ENCODE measurements around the gene TGFBR3. TPM values are rescaled to one million over a fixed set of nuclear protein-coding genes. Genes with fewer than 3 reads are reported as not detected.

The TGFBR3 gene
- total and polyA plus RNA-seq, 2 of the 13 experiments (the other 11 are each of a cell fraction or from before 2014, with no cell fraction given), result 76.5 to 195 TPM

DNA sequence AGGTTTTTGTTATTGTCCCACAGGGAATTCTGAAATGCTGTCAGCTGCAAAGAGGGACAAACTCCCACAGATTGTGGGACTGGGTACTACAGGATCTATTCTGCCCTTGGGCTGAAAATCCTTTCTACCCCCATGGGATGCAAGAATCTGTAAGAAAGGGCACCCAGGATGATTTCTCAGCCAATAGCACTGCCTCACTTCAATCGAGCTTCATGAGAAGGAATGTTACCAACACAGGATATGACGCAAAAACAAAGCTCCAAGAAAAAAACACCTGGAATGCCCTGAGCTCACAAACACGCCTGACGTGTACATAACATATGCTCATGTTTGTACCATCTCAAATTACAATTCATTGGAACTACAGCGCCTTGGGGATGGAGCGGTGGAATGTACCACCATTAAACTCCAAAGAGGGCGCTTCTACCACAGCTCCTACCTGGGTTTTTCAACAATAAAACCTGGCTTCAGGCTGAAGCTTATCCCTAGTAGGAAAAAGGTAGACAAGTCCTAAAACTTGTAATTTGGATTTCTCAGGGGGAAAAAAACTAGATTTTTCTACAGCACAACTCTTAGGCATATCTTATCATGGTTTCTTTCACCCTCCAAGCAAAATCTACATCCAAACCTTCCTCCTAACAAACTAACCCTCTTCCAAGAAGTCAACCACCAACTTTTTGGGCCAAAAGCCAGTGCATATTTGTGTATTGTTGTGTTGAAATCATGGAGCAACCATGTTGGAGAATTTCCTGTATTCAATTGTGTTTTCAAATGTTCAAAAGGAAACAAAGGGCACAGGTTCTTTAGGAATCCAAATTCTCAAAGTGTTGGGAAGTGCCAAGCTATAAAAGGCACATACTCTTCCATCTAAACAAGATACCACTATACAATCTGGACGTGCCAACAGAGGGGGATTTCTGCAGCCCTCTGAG lies 78.9 kb downstream of the TGFBR3 start (continued):
- TF ChIP-seq, protein P1, sequence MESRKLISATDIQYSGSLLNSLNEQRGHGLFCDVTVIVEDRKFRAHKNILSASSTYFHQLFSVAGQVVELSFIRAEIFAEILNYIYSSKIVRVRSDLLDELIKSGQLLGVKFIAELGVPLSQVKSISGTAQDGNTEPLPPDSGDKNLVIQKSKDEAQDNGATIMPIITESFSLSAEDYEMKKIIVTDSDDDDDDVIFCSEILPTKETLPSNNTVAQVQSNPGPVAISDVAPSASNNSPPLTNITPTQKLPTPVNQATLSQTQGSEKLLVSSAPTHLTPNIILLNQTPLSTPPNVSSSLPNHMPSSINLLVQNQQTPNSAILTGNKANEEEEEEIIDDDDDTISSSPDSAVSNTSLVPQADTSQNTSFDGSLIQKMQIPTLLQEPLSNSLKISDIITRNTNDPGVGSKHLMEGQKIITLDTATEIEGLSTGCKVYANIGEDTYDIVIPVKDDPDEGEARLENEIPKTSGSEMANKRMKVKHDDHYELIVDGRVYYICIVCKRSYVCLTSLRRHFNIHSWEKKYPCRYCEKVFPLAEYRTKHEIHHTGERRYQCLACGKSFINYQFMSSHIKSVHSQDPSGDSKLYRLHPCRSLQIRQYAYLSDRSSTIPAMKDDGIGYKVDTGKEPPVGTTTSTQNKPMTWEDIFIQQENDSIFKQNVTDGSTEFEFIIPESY (CRISPR knock-in tag; IDR thresholded peaks at IDR 0.05), result peak; percentile 92
- TF ChIP-seq SNRNP70 (IDR thresholded peaks at IDR 0.05; ENCODE audit: low read depth, low read length) (no peak), BRD4 (CRISPR knock-in tag; IDR thresholded peaks at IDR 0.05) (no peak), ARNT (IDR thresholded peaks at IDR 0.05) (no peak), ZNF451 (CRISPR knock-in tag; IDR thresholded peaks at IDR 0.05) (no peak), SMAD9 (CRISPR knock-in tag; IDR thresholded peaks at IDR 0.05) (no peak), SIX4 (CRISPR knock-in tag; IDR thresholded peaks at IDR 0.05) (peak; percentile 76; the same call in 1 of the 2 replicates), ZNF530 (CRISPR knock-in tag; IDR thresholded peaks at IDR 0.05; ENCODE audit: low read depth) (no peak), TARDBP (CRISPR knock-in tag; IDR thresholded peaks at IDR 0.05) (no peak)
- TF ChIP-seq, protein P2, sequence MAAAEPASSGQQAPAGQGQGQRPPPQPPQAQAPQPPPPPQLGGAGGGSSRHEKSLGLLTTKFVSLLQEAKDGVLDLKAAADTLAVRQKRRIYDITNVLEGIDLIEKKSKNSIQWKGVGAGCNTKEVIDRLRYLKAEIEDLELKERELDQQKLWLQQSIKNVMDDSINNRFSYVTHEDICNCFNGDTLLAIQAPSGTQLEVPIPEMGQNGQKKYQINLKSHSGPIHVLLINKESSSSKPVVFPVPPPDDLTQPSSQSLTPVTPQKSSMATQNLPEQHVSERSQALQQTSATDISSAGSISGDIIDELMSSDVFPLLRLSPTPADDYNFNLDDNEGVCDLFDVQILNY (CRISPR knock-in tag; conservative IDR thresholded peaks at IDR 0.05), result no peak
- TF ChIP-seq, protein P3, sequence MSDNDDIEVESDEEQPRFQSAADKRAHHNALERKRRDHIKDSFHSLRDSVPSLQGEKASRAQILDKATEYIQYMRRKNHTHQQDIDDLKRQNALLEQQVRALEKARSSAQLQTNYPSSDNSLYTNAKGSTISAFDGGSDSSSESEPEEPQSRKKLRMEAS (IDR thresholded peaks at IDR 0.05), result no peak
- TF ChIP-seq, protein P4, sequence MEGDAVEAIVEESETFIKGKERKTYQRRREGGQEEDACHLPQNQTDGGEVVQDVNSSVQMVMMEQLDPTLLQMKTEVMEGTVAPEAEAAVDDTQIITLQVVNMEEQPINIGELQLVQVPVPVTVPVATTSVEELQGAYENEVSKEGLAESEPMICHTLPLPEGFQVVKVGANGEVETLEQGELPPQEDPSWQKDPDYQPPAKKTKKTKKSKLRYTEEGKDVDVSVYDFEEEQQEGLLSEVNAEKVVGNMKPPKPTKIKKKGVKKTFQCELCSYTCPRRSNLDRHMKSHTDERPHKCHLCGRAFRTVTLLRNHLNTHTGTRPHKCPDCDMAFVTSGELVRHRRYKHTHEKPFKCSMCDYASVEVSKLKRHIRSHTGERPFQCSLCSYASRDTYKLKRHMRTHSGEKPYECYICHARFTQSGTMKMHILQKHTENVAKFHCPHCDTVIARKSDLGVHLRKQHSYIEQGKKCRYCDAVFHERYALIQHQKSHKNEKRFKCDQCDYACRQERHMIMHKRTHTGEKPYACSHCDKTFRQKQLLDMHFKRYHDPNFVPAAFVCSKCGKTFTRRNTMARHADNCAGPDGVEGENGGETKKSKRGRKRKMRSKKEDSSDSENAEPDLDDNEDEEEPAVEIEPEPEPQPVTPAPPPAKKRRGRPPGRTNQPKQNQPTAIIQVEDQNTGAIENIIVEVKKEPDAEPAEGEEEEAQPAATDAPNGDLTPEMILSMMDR (CRISPR knock-in tag; IDR thresholded peaks at IDR 0.05), result no peak
- TF ChIP-seq, protein P5, sequence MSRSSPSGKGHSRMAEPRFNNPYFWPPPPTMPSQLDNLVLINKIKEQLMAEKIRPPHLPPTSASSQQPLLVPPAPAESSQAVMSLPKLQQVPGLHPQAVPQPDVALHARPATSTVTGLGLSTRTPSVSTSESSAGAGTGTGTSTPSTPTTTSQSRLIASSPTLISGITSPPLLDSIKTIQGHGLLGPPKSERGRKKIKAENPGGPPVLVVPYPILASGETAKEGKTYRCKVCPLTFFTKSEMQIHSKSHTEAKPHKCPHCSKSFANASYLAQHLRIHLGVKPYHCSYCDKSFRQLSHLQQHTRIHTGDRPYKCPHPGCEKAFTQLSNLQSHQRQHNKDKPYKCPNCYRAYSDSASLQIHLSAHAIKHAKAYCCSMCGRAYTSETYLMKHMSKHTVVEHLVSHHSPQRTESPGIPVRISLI (CRISPR knock-in tag; IDR thresholded peaks at IDR 0.05; ENCODE audit: borderline replicate concordance), result peak; percentile 20; the same call in 1 of the 2 replicates
- TF ChIP-seq, protein P6, sequence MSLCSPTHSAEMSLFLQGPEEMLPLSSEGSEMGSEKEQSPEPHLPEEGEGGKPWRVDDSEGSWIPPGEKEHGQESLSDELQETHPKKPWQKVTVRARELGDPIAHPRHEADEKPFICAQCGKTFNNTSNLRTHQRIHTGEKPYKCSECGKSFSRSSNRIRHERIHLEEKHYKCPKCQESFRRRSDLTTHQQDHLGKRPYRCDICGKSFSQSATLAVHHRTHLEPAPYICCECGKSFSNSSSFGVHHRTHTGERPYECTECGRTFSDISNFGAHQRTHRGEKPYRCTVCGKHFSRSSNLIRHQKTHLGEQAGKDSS (CRISPR knock-in tag; IDR thresholded peaks at IDR 0.05; ENCODE audit: borderline replicate concordance, low read depth), result no peak
- TF ChIP-seq, protein P7, sequence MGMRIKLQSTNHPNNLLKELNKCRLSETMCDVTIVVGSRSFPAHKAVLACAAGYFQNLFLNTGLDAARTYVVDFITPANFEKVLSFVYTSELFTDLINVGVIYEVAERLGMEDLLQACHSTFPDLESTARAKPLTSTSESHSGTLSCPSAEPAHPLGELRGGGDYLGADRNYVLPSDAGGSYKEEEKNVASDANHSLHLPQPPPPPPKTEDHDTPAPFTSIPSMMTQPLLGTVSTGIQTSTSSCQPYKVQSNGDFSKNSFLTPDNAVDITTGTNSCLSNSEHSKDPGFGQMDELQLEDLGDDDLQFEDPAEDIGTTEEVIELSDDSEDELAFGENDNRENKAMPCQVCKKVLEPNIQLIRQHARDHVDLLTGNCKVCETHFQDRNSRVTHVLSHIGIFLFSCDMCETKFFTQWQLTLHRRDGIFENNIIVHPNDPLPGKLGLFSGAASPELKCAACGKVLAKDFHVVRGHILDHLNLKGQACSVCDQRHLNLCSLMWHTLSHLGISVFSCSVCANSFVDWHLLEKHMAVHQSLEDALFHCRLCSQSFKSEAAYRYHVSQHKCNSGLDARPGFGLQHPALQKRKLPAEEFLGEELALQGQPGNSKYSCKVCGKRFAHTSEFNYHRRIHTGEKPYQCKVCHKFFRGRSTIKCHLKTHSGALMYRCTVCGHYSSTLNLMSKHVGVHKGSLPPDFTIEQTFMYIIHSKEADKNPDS (CRISPR knock-in tag; IDR thresholded peaks at IDR 0.05), result no peak
